Stimulated activated CD4-positive, alpha-beta T cell treated with anti-CD3 and anti-CD28 coated beads, Interleukin-4, amount 100 ng/mL, for 48 hours (primary cell): ENCODE data around the gene CCL23.
"Not testable (repeated sequence)": the region's sequence is repeated elsewhere in the genome, so short reads cannot be mapped to it uniquely, and the experiment has no call there.

Source experiments
- DNase-seq, 2 donors: peaks; one replicate each; pipeline ENCODE4 v3.0.0-alpha.2; 2020; ENCODE audit warnings: low read depth in 2 of 2

CCL23 gene

DNA sequence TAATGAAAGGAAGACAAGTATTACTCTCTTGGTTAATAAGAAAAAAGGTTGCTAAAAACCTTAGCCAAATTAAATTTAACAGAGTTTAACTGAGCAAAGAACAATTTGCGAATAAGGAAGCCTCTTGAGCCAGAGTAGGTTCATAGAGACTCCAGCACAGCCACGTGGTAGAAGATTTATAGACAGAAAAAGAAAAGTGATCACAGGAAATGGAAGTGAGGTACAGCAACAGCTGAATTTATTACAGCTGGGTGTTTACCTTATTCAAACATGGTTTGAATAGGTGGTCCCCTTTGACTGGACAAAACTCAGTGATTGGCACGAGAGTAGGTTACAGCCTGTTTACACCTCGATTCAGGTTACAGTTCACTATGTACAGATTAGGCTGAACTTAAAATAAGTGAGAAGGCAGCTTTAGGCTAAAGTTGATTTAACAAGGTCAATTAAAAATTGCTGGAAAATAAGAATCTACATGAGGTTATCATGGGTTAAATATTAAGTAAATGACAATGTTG, 13.1 kb downstream of the CCL23 start:
- no peak for DNase-seq

DNA sequence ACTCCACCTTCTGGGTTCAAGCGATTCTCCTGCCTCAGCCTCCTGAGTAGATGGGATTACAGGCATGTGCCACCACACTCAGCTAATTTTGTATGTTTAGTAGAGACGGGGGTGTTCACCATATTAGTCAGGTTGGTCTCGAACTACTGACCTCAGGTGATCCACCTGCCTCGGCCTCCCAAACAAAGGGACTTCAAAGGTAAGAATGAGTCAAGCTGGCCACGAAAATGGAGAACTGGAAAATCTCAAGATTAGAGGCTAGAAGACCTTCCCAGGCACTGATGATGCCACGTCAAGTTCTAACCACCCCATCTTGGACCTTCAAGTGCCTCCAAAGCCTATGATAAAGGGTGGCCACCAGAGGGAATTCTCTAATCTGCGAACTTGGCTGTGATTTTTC, 15.1 kb downstream of the CCL23 start:
- no peak for DNase-seq

DNA sequence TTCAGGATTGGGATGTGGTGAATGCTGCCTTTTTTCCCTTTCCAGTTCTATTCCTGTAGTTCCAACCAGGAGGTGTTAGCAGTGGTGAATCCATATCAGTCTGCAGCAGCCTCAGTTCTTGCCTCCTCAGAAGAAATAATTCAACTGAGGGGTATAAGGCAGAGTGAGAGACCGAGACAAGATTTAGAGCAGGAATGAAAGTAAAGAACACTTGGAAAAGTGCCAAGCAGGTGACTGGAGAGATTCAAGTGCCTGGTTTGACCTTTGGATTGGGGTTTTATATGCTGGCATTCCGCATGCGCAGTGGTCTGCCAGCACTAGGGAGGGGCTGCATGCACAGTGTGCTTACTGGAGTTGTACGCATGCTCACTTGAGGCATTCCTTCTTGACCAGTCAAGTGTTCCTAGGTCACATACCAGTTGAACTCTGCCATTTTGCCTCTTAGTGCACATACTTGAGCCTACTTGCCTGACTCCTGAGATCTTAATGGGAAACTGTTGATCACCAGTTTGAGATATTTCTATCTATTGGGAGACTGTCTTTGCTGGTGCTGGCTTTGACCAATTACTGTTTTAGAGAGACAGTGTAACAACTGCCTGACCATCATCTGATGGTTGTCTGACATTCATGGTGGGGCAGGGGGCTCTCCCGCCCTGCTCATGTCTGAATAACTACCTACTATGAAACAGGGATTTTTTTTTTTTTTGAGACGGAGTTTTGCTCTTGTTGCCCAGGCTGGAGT, 15.7 kb downstream of the CCL23 start:
- DNase-seq, result no peak

DNA sequence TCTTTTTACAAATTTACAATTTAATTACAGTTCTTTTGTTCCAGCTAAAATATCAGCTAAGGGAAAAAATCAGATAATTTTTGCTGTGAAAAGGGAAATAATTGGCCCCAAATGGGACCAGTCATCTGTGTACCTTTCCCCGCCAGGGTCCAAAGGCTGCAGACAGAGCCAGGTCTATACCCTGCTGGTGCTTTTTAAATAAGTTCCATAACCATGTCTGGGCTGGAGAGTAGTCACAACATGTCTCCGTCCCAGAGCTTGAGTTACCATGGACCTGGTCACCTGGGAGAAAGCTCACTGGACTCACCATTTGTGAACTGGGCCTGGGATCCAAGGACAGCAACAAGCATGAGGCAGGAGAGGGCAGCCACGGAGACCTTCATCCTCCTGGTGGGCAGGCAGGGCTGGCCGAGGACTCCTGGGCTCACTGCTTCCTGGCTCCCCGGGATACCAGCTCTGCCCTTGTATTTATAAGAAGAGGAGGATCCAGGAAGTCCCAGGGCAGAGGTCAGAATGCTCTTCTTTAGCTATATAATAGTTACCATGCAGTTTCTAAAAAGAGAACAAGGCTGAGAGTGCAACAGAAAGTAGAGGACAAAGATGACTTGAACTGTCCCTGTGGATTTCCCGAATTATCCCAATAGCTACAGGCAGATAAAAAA, 16.5 kb downstream of the CCL23 start, which contains the start of gene CCL15:
CCL15 (minus strand) TSS at position 444 of the 662 bp plus-strand sequence; CDS start at position 383, 61 bp downstream.
- DNase-seq, result no peak

DNA sequence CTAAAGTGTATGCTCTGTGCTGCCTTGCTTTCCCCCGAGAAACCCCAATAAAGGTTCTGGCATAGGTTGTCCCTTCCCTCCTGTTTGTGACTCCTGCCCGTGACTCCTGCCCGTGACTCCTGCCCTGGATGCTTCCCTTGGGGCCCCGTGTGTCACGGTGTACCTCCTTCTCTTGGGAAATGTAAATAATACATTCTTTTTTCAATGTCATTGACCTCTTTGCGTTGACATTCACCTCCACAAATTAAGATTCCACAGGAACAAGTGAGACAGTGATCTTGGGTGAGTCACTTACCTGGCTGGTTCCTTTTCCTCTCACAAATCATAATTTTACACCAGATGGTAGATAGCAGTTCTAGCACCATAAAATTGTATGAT, 17.1 kb downstream of the CCL23 start:
- DNase-seq, result no peak

DNA sequence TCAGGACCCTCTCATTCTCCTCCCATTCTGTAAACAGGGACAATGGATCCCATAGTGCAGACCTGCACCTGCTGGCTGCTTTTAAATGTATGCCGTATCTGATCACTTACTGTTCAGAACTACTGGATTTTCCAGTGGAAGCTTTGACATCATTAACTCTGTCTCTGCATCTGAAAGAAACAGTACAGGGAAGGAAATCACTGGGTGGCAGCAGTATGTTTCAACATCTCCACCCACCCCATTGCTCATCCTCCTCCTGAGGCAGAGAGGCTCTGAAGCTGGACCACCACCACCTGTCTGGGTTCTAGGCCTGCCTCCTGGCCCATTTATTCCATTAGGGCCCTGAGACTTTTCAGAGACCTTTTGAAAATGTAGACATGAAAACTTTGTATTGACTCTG, 19.0 kb downstream of the CCL23 start:
- DNase-seq, result no peak

DNA sequence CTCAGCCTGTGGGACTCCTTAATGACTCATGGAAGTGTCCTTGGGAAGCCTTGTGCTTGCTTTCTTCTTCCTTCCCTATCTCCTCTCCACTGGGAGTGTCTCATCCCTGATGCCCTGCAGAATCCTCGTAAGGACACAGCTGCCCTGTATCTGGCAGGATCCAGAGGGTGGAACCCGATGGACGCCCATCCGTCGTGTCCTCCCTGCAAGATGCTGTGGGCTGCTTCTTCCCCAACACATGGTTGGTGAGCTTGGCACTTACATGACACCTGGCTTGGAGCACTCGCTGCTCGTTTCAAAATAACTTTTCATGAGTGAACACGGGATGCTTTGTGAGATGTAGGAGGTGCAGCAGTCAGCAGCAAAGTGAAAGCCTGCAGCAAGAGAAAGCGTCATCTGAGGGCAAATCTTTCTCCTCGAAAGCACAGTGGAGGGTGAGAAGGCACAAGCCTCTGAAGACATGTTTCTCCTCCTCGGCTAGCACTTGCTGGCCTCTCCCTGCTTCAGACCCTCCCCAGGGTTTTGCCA, 19.7 kb downstream of the CCL23 start:
- no peak for DNase-seq

DNA sequence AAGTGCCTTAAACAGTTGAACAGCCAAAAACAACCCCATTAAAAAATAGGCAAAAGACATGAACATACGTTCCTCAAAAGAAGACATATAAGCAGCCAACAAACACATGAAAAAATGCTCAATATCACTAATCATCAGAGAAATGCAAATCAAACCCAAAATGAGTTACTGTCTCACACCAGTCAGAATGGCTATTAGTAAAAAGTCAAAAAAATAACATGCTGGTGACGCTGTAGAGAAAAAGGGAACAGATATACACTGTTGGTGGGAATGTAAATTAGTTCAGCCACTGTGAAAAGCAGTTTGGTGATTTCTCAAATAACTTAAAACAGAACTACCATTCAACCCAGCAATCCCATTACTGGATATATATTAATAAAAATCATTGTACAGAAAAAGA, 22.4 kb downstream of the CCL23 start:
- DNase-seq, result not testable (repeated sequence)

DNA sequence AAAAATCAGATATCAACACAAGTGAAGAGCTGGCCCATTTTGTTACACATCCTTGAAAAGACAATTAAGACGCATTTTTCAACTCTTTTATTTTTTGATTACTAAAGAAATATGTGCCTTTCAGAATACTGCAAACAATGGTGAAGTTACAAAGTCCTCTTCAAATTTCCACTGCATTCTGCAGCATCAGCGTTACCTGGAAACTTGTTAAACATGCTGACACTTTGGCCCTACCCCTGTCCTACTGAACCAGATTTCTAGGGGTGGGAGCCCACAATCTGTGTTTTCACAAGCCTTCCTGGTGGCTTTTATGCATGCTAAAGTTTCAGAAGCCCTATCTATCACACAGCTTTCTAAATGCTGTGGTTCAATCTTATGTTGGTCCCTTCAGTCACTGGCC, 26.7 kb downstream of the CCL23 start:
- no peak for DNase-seq

DNA sequence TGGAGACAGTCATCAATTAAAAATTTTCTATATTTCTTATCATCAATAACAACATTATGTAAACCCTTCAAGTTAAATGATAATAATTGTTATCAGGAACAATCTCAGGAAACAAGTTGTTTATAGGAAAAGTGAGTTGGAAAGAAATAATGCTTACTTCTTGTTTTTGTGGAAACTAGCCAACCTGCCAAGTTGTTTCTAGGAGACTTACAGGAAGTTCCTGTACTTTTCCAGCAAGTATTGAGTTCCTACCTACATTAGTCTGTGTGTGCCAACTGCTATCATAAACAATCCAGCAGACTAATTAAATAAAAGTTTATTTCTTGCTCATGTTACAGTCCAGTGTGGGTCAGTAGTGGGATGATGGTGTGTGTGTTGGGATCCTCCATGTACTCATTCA, 29.6 kb downstream of the CCL23 start:
- no peak for DNase-seq

DNA sequence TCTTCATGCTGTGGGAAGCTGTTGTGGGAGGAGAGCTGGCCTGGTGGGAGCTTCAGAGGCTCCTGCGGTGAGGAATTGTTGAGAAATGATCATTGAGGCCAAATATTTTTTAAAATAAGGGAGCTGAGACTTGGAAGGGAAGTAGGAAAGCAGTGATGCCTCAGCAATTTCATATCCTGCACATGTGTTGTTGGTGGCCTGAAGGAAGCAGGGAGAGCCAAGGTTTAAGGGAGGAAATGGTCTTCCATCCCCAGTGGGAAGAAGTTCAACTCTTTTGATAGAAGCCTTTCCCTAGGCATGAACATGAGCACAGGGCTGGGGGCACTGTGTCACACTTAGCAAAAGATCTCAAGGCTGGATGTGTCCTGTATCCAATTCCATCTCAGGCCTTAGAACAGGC, 31.1 kb downstream of the CCL23 start, which contains the start of gene CCL14:
CCL14 (minus strand) TSS at position 87 of the 400 bp plus-strand sequence; CDS start at position 7, 80 bp downstream.
- DNase-seq, result no peak

DNA sequence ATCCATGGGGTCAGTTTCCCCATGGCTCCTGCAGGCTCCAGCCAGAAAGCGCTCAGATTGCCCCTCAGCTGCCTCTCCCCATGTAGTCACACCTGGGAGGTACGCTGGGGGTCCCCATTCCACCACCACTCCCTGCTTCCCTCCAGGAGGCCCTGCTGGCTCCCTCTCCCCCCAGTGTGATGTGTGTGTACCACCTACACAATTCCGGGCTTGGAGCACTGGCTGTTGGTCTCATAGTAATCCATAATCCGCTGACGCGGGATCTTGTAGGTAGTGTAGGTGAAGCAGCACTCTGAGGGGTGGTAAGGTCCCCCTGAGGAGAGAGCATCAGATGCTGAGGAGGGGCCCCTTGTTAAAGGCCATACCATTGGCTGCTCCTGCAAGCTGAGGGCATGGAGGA, 33.6 kb downstream of the CCL23 start:
- no peak for DNase-seq

DNA sequence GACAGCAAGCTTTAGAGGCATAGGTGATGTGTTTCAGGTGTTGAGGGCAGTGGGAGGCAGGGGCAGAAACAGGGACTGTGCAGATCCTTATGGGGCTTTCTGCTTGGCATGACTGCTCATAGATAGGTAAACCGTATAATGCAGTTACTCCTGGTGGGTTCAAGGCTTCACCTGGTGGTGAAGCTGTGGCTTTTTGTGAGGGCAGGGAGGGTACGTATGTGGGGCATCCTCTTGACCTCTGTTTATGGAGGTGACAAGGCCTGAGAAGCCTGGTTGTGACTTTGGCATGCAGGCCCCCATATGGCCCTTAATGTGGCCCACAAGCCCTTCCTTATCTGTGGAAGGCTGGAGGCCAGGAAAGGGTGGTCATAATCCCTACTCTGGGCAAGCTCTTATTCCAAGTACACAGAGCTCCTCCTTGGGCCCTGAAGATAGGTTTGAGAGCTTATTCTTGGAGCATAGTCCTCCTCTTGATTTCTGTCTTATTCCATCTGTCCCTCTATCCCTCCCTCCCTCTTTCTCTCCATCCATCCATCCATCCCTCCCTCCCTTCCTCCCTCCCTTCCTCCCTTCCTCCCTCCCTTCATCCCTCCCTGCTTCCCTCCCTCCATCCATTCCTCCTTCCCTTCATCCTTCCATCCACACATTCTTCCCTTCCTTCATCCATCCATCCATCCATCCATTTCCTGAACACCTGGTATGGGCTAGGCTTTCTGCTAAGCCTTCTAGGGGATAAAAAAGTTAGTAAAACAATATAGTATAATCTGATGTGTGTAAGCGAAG, 35.2 kb downstream of the CCL23 start:
- no peak for DNase-seq

DNA sequence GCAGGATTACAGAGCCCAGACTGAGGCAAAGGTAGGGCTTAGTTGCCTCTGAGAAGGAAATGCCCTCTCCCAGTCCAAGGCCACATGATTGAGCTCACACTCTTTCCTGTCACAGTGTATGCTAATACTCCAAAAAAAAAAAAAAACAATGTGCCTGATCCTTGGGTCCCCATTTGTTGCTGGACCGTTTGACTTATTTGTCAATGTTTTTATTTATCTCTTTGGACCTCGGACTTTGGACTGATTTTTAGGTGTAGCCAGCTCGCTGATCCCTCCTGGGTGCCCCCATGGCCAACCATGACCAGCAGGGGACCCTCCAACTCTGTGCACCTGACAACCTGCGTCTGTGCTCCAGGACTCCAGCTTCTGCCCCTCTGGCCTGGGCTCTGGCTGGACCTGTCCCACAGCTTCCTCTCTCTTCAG, 35.9 kb downstream of the CCL23 start:
- no peak for DNase-seq

DNA sequence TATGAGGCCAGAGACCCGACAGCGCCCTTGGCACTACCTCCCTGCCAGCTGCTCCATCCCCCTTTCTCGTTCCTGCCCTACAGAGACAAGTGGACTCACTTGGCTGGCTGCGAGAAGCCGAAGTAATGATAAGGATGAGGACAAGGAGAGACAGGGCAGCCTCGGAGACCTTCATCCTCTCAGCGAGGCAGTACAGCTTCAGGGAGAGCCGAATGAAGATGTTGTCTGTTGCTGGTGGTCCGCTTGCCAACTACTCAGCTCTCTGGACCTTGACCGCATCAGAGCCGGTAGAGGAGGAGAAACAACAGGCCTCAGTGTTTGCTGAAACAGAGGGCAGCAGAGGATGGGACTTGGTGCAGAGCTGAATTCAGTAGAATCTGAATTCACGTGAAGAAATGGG, 36.5 kb downstream of the CCL23 start, which contains the start of gene CCL16:
CCL16 (minus strand) TSS at position 252 of the 400 bp plus-strand sequence; CDS start at position 175, 77 bp downstream.
- DNase-seq, result no peak

DNA sequence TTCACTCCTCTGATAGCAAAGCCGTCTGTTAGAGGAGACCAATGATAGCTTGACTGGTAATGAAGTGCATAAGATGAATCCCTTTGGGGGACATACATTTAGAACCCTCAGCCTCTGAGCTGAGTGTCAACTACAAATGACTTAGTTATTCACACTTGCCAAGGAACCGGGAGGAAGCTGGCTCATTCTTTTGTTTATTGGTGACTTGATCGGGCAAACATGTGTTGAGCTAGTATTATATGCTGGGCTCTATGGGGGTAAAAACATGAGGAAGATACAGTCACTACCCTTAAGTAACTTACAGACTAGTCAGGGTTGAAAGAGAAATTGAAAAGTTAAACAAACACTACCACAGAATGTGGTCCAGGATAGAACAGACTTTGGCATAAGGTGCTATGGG, 39.4 kb downstream of the CCL23 start:
- DNase-seq, result no peak

DNA sequence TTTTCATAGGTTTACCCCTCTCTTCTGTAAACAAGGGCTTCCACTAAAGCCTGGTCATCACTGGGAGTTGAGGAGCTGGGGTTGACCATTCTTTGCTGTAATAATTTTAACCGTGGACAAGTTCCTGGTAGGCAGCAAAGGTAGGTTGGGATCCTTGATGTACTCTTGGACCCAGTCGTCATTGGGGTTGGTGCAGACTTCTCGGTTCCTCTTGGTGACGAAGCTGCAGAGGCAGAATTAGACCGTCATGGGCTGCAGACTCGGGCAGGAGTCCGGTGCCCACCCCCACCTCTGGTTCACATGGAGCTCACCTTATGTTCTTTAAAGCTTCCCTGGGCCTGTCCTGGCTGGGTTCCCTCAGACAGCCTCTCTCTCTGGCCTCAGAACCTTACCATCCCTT, 40.3 kb downstream of the CCL23 start:
- DNase-seq, result no peak

DNA sequence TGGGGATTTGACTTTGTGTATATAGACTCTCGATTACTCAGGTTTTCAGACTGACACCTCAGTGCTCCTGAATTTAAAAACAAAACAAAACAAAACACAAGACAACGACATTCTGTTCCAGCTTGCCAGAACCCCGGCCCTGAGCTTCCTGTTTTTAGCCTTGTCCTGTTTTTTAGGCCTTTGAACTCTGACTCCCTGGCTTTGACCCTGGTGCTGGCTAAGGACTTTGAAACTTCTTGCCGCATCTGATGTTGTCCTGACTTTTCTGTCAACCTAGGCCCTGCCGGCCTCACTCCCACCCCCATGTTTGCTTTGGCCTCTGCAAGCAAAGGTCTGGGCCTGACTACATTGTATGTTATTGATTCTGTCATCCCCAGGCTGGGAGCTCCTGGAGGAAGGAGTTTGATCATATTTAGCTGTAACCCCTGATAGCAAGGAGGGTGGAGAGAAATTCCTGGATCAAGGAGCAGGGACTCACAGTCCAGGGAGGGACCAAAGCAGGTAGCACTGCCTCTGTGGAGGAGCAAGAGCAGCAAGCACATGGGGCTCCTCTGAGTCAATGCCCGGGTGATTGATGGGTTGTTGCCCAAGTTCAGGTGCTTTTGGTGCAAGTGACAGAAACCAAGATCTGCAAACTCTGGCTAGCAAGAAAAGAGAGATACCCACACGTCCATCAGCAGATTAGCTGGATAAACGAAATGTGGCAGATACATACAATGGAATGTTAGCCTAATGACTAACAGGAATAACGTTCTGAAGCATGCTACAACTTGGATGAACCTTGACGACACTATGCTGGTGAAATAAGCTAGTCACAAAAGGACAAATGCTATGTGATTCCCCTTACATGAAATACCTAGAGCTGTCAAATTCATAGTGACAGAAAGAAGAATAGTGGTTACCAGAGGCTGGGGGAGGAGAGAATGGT, 44.2 kb downstream of the CCL23 start:
- no peak for DNase-seq

DNA sequence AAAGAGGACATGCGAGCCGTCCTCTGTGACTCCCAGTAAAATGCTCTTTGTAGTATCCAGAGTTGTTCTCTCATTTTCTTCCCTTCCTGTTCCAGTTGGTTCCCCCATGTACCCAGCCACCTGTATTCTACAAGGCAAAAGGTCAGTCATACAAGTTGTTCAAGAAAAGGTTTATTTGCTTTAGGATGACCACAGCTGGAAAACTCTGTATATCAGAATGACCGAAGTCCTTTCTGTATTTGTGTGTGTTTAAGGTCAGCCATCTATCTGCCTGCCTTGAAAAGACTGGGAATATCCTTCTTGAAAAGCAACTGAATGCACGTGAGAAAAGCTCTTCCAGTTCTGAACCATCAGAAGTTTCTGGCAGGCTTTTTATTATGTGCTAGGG, 44.8 kb downstream of the CCL23 start:
- DNase-seq, result no peak

DNA sequence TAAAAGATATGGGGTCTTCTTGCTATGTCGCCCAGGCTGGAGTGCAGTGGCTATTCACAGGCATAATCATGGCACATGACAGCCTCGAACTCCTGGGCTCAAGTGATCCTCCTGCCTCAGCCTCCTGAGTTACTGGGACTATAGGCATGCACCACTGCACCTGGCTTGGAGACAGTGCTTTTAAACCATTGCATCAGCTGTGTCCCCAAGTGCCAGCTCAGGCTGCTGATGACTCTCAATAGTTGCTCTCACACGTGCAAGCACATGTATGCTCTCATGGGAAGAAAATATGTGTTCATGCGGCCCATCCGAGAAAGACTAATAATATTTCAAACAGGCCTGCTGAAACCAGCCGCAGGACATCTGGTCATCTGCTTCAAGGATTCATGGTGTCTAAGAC, 45.2 kb downstream of the CCL23 start:
- no peak for DNase-seq

DNA sequence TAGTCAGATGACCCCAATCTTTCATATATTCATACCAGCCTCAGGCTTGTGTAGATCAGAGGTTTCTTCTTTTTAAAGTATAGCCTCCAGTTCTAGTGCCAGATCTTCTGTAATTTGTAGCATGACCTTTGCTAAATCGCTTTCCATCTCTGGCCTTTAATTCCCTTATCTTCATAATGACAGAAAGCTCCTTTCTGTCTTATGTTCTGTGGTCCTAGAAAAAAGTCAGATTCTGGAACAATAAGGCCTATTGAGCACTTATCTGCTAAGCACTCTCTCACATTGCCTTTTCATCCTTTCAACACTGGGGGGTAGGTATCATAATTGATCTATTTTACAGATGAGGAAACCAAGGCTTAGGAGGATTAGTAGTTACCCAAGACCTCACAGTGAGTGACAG, 45.7 kb downstream of the CCL23 start:
- no peak for DNase-seq
